Measurements from ENCODE around the gene INSRR. TPM values are rescaled to one million over a fixed set of nuclear protein-coding genes. Genes with fewer than 3 reads are reported as not detected.
A peak's percentile ranks its signal among the peaks of the same experiment; 100 is the strongest.

Gene INSRR
- total and polyA plus RNA-seq, 2 of the 4 experiments (the other 2 are of a cell fraction), result not detected

DNA sequence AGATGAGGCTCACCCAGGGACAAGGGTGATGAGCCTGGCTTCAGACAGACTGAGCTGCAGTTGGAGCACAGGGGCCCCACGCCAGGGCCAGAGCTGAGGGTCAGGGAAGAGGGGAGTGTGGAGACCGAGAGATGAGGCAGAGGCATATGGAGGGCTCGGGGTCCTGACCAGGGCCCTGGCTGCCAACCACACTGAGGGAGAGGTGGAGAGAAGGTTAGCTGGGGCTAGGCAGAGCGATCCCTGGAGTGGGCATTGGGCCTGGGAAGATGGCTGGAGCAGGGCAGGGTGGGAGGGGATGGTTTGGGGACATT, 42.6 kb upstream of the INSRR start (continued):
- TF ChIP-seq, protein P1, sequence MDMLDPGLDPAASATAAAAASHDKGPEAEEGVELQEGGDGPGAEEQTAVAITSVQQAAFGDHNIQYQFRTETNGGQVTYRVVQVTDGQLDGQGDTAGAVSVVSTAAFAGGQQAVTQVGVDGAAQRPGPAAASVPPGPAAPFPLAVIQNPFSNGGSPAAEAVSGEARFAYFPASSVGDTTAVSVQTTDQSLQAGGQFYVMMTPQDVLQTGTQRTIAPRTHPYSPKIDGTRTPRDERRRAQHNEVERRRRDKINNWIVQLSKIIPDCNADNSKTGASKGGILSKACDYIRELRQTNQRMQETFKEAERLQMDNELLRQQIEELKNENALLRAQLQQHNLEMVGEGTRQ (IDR thresholded peaks at IDR 0.05; ENCODE audit: low read depth, low read length), result no peak
- no peak for TF ChIP-seq SMC3 (IDR thresholded peaks at IDR 0.05; ENCODE audit: low read depth, low read length)

DNA sequence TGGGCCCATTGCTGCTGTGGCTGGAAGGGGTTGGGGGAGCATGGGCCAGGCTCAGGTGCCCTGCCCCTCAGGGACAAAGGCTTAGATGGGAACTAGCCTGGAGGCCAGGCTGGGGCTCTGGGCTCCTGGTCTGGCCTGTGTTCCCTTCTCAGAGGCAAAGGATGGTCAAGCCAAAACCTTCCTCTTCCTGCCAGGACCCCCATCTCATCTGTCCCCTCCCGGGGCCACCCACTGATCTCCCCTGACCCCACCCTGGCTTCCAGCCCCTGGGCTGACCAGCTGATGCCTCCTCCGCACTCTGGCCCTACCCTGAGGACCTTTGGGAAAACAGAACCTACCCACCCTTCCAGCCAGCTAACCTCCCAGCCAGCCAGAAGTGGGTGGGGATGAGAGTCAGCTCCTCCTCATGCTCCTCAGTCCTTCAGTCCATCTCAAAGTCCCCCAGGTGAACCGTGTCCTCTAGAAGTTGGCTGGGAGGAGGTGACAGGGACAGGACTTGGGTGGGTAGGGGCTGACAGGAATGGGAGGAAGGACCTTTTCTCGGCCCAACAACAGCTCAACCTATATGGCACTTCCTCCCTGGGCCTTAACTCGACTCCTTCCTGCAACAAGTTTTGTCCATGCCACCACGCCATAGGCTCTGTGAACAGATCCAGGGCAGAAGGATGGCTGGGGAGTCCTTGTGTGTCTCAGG, 42.1 kb upstream of the INSRR start:
- H3K4me3 ChIP-seq (ENCODE audit: insufficient read depth, low read depth, low read length), result no peak overlapping the region
- H3K9me1 ChIP-seq (ENCODE audit: insufficient read depth, low read length), result peaks cover 23% of the 10 kb centered on the region
- CTCF ChIA-PET, result interaction anchor here (0.8 to 1.5 kb wide), 2 partner anchors 10 to 19 kb away, joined by 3 to 4 read pairs; no protein-coding TSS in a partner anchor
- H2AK5ac ChIP-seq (ENCODE audit: low read depth, low read length), result peak overlapping the region; percentile 43; the same call in 1 of the 2 replicates
- H4K91ac ChIP-seq (ENCODE audit: insufficient read depth, low read depth, low read length), result no peak overlapping the region; the same call in 1 of the 2 replicates
- in situ Hi-C loops (cut with MboI; ENCODE audit: low sequenced_read_pairs), result no loop called here
- WGBS, 2 experiments (ENCODE audit: extremely low coverage in 2 of 2, insufficient read length in 1 of 2), result 80% methylated on average over 1 of the region's 6 CpGs; no CpG with 5 or more reads in 1 of the 2 experiments
- peaks cover 26 to 88% of the 10 kb centered on the region in 2 experiments for H3K79me1 ChIP-seq (ENCODE audit: low read depth in 1 of 2, low read length in 2 of 2)
- H3K27ac ChIP-seq (ENCODE audit: insufficient read depth, low read length), result no peak overlapping the region
- H2BK15ac ChIP-seq (ENCODE audit: low read depth, low read length), result 0 out of 3 replicates have a peak overlapping the region, but pooled peaks have one; percentile 38
- no peaks in the 10 kb centered on the region for H3K9me3 ChIP-seq (ENCODE audit: control insufficient read depth, insufficient read depth, low read length)
- H3K4ac ChIP-seq (ENCODE audit: low read depth, low read length), result 0 out of 2 replicates have a peak overlapping the region, but pooled peaks have one; percentile 5
- H2AFZ ChIP-seq (replicated peaks; ENCODE audit: low read length, poor library complexity), result no peak overlapping the region
- dilution Hi-C loops (cut with HindIII; ENCODE audit: low sequenced_read_pairs, unreplicated experiment), result no loop called here
- no peak overlapping the region for H3K9ac ChIP-seq (ENCODE audit: low read depth, low read length)
- H3K4me2 ChIP-seq (ENCODE audit: low read depth, low read length), result no peak overlapping the region
- no peak overlapping the region for H2BK20ac ChIP-seq (ENCODE audit: low read depth, low read length)
- no peak overlapping the region for H4K8ac ChIP-seq (ENCODE audit: low read depth in 2 of 2, low read length in 2 of 2)
- H2BK120ac ChIP-seq (ENCODE audit: low read depth, low read length), result peak overlapping the region; percentile 32; the same call in 1 of the 2 replicates
- POLR2A ChIA-PET (ENCODE audit: unreplicated experiment), result no interaction called here
- ATAC-seq (ENCODE audit: low read depth) (no peak), DNase-seq (no peak)
- no peak overlapping the region for H4K5ac ChIP-seq (ENCODE audit: low read depth, low read length)
- BruUV-seq (replicated peaks), result no TSS peak
- H2BK5ac ChIP-seq (ENCODE audit: low read depth, low read length, poor library complexity, severe bottlenecking), result peak overlapping the region; percentile 12
- H3K23ac ChIP-seq (ENCODE audit: low read depth, low read length), result no peak overlapping the region
- H3K56ac ChIP-seq (ENCODE audit: extremely low read depth, insufficient read depth, low read length), result no peak overlapping the region
- no peak overlapping the region for H3K18ac ChIP-seq (ENCODE audit: low read depth, low read length)
- no peaks in the 10 kb centered on the region for H3K27me3 ChIP-seq (ENCODE audit: control insufficient read depth, insufficient read depth, low read length)
- peaks cover 3% of the 10 kb centered on the region; the same call in 1 of the 2 replicates for H3K36me3 ChIP-seq (ENCODE audit: control insufficient read depth, insufficient read depth, low read length)
- H2AK9ac ChIP-seq (replicated peaks; ENCODE audit: low read depth, low read length, poor library complexity), result no peak overlapping the region
- no peak overlapping the region for H3K14ac ChIP-seq (replicated peaks; ENCODE audit: low read depth, low read length)
- TF ChIP-seq, protein P1 (IDR thresholded peaks at IDR 0.05; ENCODE audit: low read depth, low read length), result no peak
- TF ChIP-seq CEBPB (IDR thresholded peaks at IDR 0.05; ENCODE audit: low read depth, low read length) (no peak), MAZ (IDR thresholded peaks at IDR 0.05; ENCODE audit: borderline replicate concordance, low read depth, low read length) (no peak)
- peaks cover 2% of the 10 kb centered on the region; the same call in 1 of the 2 replicates for H4K20me1 ChIP-seq (ENCODE audit: insufficient read depth, low read length)
- peaks cover 40% of the 10 kb centered on the region for H3K4me1 ChIP-seq (ENCODE audit: control insufficient read depth, insufficient read depth, low read length)
- intact Hi-C loops (cut with micrococcal nuclease), result no loop called here

Data from IMR-90 (cell line).